Mammary epithelial cell (primary cell): ENCODE data around the gene KCNMA1.

Experiments
- EZH2 ChIP-seq: IDR thresholded peaks from 2 replicates; pipeline ENCODE4 v1.6.1; 2012; ENCODE audit warnings: low read length, inconsistent platforms, borderline replicate concordance
- TF ChIP-seq, protein P1 (sequence below), 2 donors: IDR thresholded peaks in 1 of 2; conservative IDR thresholded peaks in 1 of 2; 2 replicates each; pipeline ENCODE4 v1.5.1; 2011 to 2012; ENCODE audit warnings: inconsistent platforms in 2 of 2, low read length in 2 of 2, mild to moderate bottlenecking in 2 of 2, control low read depth in 1 of 2, low read depth in 1 of 2; ENCODE audit not compliant: insufficient read depth in 1 of 2; ENCODE audit errors: extremely low read depth in 1 of 2

DNA sequence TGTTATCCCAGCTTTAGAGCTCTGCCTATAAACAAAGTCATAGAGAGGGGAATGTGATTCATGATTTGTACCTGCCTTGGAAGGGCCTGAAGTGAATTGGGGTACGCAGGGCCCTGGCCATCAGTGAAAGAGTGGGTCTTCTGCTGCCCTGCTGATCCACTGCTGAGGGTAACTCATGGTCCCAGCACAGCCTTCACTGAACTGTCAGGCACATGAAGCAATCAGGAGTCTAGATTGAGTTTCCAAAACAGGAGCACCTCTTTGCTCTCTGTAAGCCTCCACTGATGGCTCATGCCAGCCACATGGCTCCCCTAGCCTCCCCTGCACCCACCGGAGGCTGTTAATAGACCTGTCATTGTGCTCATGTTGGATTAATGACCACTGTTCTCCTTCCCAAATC lies 217.6 kb downstream of the KCNMA1 start:
- TF ChIP-seq, protein P1, sequence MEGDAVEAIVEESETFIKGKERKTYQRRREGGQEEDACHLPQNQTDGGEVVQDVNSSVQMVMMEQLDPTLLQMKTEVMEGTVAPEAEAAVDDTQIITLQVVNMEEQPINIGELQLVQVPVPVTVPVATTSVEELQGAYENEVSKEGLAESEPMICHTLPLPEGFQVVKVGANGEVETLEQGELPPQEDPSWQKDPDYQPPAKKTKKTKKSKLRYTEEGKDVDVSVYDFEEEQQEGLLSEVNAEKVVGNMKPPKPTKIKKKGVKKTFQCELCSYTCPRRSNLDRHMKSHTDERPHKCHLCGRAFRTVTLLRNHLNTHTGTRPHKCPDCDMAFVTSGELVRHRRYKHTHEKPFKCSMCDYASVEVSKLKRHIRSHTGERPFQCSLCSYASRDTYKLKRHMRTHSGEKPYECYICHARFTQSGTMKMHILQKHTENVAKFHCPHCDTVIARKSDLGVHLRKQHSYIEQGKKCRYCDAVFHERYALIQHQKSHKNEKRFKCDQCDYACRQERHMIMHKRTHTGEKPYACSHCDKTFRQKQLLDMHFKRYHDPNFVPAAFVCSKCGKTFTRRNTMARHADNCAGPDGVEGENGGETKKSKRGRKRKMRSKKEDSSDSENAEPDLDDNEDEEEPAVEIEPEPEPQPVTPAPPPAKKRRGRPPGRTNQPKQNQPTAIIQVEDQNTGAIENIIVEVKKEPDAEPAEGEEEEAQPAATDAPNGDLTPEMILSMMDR (conservative IDR thresholded peaks at IDR 0.05 in 1 of 2, IDR thresholded peaks at IDR 0.05 in 1 of 2; ENCODE audit: extremely low read depth in 1 of 2, insufficient read depth in 1 of 2, low read depth in 1 of 2, low read length in 2 of 2): no peak
- TF ChIP-seq EZH2: no peak
